AG04449 (cell line): ENCODE results near the gene NIT1.

Source experiments
- CTCF ChIA-PET: fragments of 350-600 bp; formaldehyde crosslinking; extraction: SDS; loops from one replicate; lab custom pipeline; 2021; ENCODE audit warnings: antibody characterized with exemption; lab: Yijun Ruan, JAX
- POLR2A ChIA-PET: fragments of 400-600, 350-600 bp; formaldehyde crosslinking; extraction: SDS; loops from one replicate; lab custom pipeline; 2020; ENCODE audit warnings: antibody characterized with exemption, inconsistent platforms; lab: Yijun Ruan, JAX
- DNase-seq: peaks from one replicate; pipeline ENCODE4 v3.0.0-alpha.2; 2010; ENCODE audit warnings: low read depth, low spot score
- H3K4me3 ChIP-seq: 2 replicates; pipeline ENCODE4 v1.5.1; 2011; ENCODE audit warnings: low read depth, mild to moderate bottlenecking, control low read depth, low read length
- TF ChIP-seq, protein P1 (sequence below): IDR thresholded peaks from one replicate; pipeline ENCODE4 v1.5.1; 2011; ENCODE audit warnings: mild to moderate bottlenecking, moderate library complexity, low read length, control low read depth, inconsistent platforms; ENCODE audit not compliant: insufficient read depth; ENCODE audit errors: missing control alignments

NIT1 gene

DNA sequence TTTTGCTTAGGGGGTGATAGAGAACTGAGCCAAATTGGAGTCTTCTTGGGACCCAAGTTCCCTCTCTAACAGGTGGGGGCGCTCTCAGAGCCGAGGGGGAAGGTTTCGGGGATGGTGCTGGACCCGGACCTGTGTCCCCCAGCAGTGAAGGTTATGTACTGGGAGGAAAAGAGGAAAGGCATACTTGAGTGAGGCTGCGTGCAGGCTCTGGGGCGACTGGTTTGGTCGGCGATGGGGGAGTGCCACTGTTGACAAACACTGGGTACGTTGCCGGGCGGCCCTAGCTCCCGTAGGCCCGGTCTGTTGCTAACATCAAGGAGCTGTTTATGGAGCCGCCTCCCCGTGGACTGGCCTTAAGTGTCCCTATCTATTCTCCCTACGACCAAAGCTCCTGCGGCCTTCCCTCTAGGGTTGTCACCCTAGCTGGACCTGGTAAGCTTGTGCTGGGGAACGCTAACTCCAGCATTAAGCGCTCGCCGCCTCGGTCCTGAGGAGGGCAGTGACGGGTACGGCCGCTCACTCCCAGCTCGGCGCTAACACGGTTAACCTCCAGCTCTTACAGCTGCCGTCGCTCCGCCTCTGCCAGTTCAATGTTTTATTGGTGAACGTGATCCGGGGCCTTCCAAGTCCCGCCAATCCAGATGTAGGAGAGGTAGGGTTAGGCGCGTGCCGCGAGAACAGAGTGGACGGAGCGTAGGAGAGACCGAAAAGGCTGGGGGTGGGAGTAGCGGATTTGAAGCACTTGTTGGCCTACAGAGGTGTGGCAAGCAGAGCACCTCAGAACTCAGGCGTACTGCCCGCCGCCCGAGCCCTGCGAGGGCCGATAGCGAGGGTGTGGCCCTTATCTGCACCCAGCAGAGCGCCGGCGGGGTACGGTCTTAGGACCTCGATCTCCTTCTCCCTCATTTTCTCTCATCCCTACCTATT lies 48.1 kb downstream of the NIT1 start, which contains the start of gene PPOX:
Gene PPOX (plus strand): TSS at position 685 of the 927 bp plus-strand sequence. CDS start 422 bp downstream, outside the sequence.
- TF ChIP-seq, protein P1, sequence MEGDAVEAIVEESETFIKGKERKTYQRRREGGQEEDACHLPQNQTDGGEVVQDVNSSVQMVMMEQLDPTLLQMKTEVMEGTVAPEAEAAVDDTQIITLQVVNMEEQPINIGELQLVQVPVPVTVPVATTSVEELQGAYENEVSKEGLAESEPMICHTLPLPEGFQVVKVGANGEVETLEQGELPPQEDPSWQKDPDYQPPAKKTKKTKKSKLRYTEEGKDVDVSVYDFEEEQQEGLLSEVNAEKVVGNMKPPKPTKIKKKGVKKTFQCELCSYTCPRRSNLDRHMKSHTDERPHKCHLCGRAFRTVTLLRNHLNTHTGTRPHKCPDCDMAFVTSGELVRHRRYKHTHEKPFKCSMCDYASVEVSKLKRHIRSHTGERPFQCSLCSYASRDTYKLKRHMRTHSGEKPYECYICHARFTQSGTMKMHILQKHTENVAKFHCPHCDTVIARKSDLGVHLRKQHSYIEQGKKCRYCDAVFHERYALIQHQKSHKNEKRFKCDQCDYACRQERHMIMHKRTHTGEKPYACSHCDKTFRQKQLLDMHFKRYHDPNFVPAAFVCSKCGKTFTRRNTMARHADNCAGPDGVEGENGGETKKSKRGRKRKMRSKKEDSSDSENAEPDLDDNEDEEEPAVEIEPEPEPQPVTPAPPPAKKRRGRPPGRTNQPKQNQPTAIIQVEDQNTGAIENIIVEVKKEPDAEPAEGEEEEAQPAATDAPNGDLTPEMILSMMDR, result peak; percentile 52
- DNase-seq, result peak; percentile 91
- ChIA-PET POLR2A (interaction anchor here (0.8 to 2.1 kb wide), 6 partner anchors 8 to 33 kb away, joined by 3 to 10 read pairs (median 4); partner anchors contain the start of genes B4GALT3, DEDD and UFC1), CTCF (interaction anchor here (0.7 to 3.2 kb wide), 18 partner anchors 9 to 216 kb away, joined by 3 to 24 read pairs (median 4); partner anchors contain the start of genes B4GALT3, NDUFS2, TOMM40L and UFC1)
- peak within 1 kb of the TSS; percentile 93 for H3K4me3 ChIP-seq

DNA sequence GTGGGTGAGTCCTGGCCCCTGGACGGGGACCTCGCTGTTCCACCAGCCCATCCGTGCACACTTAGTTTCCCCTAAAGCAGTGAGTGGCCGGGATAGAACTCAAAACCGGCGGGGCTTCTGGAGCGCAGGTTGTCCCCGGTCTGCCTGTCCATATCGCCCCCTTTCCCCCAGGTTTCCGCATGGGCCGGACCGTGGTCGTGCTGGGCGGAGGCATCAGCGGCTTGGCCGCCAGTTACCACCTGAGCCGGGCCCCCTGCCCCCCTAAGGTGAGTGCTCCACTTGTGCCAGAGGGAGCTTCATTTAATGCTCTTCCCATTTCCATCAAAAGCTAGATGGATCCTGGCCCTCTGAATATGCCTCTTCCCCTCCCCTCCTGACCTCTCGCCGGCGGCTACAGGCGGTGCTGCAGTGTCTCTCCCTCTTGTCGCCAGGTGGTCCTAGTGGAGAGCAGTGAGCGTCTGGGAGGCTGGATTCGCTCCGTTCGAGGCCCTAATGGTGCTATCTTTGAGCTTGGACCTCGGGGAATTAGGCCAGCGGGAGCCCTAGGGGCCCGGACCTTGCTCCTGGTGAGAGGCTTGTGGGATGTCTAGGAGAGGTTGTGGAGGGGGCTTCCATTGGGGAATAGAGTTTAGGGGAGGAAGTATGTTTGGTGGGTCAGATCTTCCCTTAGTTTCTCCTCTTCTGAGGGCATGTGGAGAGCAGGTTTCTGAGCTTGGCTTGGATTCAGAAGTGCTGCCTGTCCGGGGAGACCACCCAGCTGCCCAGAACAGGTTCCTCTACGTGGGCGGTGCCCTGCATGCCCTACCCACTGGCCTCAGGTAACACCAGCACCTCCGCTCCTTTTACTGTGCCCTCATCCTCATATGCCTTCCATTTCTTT lies 49.0 kb downstream of the NIT1 start:
- ChIA-PET POLR2A (interaction anchor here (0.6 to 2.1 kb wide), 5 partner anchors 9 to 153 kb away, joined by 3 to 10 read pairs (median 3); partner anchors contain the start of genes B4GALT3 and NDUFS2), CTCF (interaction anchor here (0.8 to 3.2 kb wide), 13 partner anchors 9 to 215 kb away, joined by 3 to 24 read pairs (median 5); partner anchors contain the start of genes B4GALT3, NDUFS2, TOMM40L and UFC1)
- DNase-seq, result no peak
- H3K4me3 ChIP-seq, result peak overlapping the region; percentile 93
- TF ChIP-seq, protein P1, result no peak

DNA sequence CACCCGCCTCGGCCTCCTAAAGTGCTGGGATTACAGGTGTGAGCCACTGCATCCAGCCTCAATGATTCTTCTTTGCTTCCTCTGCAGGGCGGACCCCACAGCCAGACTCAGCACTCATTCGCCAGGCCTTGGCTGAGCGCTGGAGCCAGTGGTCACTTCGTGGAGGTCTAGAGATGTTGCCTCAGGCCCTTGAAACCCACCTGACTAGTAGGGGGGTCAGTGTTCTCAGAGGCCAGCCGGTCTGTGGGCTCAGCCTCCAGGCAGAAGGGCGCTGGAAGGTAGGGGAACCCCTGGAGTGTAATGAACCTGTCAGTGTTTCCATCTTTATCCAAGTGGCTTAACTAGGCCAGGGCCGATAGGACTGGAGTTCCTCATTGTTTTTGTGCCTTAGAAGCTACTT lies 51.0 kb downstream of the NIT1 start:
- POLR2A ChIA-PET, result no interaction called here
- TF ChIP-seq, protein P1, result no peak
- H3K4me3 ChIP-seq, result no peak overlapping the region
- CTCF ChIA-PET, result interaction anchor here (2.8 to 3.8 kb wide), 2 partner anchors 12 to 23 kb away, joined by 14 read pairs; no protein-coding TSS in a partner anchor
- DNase-seq, result no peak
